Ishikawa (cell line): ENCODE results near the gene CD164.

ENCODE experiments used
- CEBPB ChIP-seq: IDR thresholded peaks from 2 replicates; pipeline ENCODE4 v1.6.1; 2012
- CREB1 ChIP-seq: IDR thresholded peaks from 2 replicates; pipeline ENCODE4 v1.6.1; 2012; ENCODE audit warnings: low read depth
- EGR1 ChIP-seq: IDR thresholded peaks from 2 replicates; pipeline ENCODE4 v1.6.1; 2012
- EP300 ChIP-seq: IDR thresholded peaks from 2 replicates; pipeline ENCODE4 v1.6.1; 2012; ENCODE audit warnings: borderline replicate concordance
- FOXM1 ChIP-seq: IDR thresholded peaks from 2 replicates; pipeline ENCODE4 v1.6.1; 2012; ENCODE audit warnings: low read depth, borderline replicate concordance
- NFIC ChIP-seq: IDR thresholded peaks from 2 replicates; pipeline ENCODE4 v1.6.1; 2012
- RAD21 ChIP-seq: IDR thresholded peaks from 2 replicates; pipeline ENCODE4 v1.6.1; 2012; ENCODE audit warnings: low read depth
- TAF1 ChIP-seq: IDR thresholded peaks from 2 replicates; pipeline ENCODE4 v1.6.1; 2012; ENCODE audit warnings: low read depth, mild to moderate bottlenecking
- TCF12 ChIP-seq: IDR thresholded peaks from 2 replicates; pipeline ENCODE4 v1.6.1; 2012; ENCODE audit warnings: low read depth
- TEAD4 ChIP-seq: IDR thresholded peaks from 2 replicates; pipeline ENCODE4 v1.6.1; 2012
- YY1 ChIP-seq: IDR thresholded peaks from 2 replicates; pipeline ENCODE4 v1.6.1; 2012; ENCODE audit warnings: low read depth
- ZBTB7A ChIP-seq: IDR thresholded peaks from 2 replicates; pipeline ENCODE4 v1.6.1; 2012; ENCODE audit warnings: low read depth
- TF ChIP-seq, protein P1 (sequence below): IDR thresholded peaks from 2 replicates; pipeline ENCODE4 v1.6.1; 2012
- TF ChIP-seq, protein P2 (sequence below): IDR thresholded peaks from 2 replicates; pipeline ENCODE4 v1.6.1; 2012
- TF ChIP-seq, protein P3 (sequence below): IDR thresholded peaks from 2 replicates; pipeline ENCODE4 v1.6.1; 2012; ENCODE audit warnings: low read depth, mild to moderate bottlenecking

Gene CD164

DNA sequence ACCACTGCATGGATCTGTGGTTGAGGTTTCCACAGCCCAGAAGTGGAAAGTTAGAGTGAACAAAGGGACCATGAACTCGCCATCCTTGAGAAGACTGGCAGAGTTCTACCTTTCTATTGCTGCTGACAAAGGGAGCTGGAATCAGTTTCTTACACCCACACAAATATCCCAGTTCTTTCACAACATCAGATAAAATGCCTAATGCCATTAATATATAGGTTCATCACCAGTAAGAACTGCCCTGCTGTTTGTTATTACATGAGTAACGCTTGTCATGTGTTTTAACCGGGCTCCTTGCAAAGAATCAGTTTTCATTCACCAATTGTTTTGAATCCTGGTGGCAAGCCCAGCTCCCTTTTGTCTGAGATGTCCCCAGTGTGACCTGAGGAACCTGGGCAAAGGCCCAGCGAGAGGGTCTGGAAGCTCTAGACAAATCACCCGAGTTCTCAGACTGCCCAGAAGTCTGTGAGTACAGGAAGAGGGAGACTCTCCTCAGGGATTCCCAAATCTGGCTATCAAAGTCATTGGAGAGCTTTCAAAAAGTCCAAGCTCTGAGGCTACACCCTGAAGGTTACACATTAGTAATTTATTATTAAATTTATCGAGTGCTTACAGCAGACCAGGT is 7.5 kb upstream of the CD164 start:
- TF ChIP-seq ZBTB7A = no peak
- no peak for TF ChIP-seq NFIC
- no peak for TF ChIP-seq EGR1
- TF ChIP-seq TAF1 = no peak
- no peak for TF ChIP-seq RAD21
- TF ChIP-seq YY1 = no peak
- TF ChIP-seq, protein P1, sequence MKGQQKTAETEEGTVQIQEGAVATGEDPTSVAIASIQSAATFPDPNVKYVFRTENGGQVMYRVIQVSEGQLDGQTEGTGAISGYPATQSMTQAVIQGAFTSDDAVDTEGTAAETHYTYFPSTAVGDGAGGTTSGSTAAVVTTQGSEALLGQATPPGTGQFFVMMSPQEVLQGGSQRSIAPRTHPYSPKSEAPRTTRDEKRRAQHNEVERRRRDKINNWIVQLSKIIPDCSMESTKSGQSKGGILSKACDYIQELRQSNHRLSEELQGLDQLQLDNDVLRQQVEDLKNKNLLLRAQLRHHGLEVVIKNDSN = no peak
- no peak for TF ChIP-seq TEAD4

DNA sequence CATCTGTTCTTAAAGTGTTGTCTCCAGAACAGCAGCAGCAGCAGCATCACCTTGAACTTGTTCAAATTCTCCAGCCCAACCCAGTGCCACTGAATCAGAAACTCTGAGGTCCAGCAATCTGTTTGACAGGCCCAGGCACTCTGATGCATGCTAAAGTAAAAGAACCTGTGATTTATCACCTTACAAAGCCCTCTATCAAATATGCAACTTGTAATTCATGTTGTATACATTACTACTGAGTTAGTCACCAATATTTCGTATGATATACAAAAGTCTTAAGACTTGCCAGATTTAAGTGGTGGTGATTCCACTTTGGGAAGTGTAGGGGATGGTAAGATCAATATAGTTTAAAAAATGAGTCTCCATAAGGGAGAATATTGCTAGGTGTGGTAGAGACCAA is 6.0 kb upstream of the CD164 start:
- no peak for TF ChIP-seq TEAD4

DNA sequence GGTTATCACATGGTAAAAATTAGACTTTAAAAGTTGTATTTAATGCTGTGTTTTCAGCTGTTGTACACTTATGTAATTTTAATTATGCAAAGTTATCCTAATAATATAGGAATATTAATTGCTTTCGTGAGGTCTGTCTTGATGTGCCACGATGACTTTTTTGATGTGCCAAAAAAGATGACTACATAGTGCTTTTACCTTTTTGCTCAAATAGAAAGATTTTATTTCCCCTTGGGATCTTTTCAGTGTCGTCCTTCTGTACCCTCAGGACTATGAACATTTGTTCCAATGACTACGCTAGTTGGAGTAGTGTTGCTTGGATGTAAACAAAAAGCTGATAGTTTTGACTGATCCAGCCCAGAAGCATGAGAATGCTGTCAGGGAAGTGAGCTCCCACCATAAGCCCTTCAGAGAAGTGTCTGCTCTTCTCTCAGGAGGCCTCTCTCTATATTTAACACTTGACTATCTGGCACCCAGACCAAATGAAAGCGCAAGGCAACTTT is 1.2 kb upstream of the CD164 start:
- TF ChIP-seq, protein P1 = no peak
- TF ChIP-seq TAF1 = no peak
- no peak for TF ChIP-seq NFIC
- no peak for TF ChIP-seq EGR1
- no peak for TF ChIP-seq FOXM1
- TF ChIP-seq EP300 = no peak
- no peak for TF ChIP-seq TEAD4
- TF ChIP-seq RAD21 = no peak

DNA sequence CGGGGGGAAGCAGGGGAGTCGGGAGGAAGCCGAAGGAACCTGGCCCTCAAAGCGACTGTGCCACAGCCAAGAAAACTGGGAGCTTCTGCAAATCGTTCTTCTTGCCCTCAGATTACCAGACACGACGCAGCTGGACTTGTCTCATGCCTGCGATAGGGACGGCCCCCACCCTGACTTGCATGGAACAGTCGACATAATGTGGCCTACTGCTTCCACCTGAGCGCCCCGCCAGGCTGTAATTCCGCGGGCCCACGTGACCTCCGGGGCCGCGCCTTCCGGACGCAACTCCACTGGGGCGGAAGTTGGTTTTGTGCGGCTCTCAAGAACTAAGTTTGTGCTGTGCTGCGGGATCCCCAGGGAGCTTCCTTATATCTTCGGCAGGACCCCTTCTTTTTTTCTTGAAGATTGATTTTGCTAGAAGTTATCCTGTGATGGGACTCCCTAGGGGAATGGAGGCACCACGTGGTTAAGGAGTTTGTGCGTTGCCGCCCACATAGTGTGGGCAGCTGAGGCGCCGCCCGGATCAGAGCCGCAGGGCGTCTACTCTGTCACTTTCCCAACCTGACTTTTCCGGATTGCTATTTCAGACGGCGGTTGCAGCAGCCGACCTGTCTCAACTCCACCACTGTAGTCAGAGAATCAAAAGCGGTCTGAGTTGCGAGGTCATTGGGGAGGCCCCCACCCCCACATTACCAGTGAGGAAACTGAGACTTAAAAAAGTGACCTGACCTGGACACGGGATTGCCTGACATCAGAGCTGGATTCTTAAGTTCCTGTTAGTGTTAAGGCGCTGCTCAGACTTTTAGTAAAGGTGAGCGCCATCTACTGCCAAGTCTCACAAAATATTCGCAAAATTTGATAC is 540 bp upstream of the CD164 start:
- TF ChIP-seq CEBPB (no peak), TAF1 (0 out of 2 replicates have a peak, but pooled peaks have one; percentile 40), RAD21 (peak; percentile 66), YY1 (no peak; the same call in 1 of the 2 replicates), ZBTB7A (no peak), EP300 (peak; percentile 48; the same call in 1 of the 2 replicates), EGR1 (peak; percentile 95), TEAD4 (no peak; the same call in 1 of the 2 replicates), CREB1 (no peak), NFIC (peak; percentile 32; the same call in 1 of the 2 replicates), TCF12 (peak; percentile 33; the same call in 1 of the 2 replicates), FOXM1 (peak; percentile 54; the same call in 1 of the 2 replicates)
- TF ChIP-seq, protein P2, sequence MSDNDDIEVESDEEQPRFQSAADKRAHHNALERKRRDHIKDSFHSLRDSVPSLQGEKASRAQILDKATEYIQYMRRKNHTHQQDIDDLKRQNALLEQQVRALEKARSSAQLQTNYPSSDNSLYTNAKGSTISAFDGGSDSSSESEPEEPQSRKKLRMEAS = peak; percentile 86
- TF ChIP-seq, protein P3, sequence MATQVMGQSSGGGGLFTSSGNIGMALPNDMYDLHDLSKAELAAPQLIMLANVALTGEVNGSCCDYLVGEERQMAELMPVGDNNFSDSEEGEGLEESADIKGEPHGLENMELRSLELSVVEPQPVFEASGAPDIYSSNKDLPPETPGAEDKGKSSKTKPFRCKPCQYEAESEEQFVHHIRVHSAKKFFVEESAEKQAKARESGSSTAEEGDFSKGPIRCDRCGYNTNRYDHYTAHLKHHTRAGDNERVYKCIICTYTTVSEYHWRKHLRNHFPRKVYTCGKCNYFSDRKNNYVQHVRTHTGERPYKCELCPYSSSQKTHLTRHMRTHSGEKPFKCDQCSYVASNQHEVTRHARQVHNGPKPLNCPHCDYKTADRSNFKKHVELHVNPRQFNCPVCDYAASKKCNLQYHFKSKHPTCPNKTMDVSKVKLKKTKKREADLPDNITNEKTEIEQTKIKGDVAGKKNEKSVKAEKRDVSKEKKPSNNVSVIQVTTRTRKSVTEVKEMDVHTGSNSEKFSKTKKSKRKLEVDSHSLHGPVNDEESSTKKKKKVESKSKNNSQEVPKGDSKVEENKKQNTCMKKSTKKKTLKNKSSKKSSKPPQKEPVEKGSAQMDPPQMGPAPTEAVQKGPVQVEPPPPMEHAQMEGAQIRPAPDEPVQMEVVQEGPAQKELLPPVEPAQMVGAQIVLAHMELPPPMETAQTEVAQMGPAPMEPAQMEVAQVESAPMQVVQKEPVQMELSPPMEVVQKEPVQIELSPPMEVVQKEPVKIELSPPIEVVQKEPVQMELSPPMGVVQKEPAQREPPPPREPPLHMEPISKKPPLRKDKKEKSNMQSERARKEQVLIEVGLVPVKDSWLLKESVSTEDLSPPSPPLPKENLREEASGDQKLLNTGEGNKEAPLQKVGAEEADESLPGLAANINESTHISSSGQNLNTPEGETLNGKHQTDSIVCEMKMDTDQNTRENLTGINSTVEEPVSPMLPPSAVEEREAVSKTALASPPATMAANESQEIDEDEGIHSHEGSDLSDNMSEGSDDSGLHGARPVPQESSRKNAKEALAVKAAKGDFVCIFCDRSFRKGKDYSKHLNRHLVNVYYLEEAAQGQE = no peak
- TF ChIP-seq, protein P1 = peak; percentile 95

DNA sequence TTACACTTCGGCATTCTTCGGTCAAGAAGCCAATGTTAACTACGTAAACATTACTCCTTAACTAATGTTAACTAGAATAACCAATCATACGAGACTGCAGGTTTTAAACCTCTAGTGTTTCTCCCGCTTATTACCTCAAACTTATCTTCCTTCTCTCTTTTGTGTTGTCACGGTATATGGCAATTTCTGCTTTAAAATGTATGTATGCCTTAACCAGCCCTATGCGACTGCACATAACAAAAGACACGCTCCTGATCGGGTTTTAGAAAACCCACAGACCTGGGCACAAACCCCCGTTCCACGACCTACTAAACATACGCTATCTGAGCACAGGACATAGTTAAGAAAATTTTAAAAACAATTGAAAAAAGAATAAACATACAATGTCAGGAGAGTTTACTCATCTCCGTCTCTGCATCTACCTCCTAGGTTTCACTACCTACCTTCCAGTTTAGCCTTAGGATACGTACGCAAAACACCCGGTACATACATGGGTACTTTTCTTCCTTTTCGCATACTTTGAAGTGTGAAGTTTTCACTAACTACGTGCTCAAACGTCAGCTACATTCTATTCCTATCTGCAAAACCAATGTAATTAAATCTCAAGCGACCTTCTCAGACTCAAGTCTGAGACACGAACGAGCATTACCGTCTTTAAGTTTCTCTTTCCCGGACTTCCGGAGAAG is 1.1 kb downstream of the CD164 start:
- TF ChIP-seq CEBPB (no peak), TCF12 (no peak), EGR1 (no peak), FOXM1 (no peak), NFIC (no peak), YY1 (no peak), CREB1 (no peak), EP300 (no peak), ZBTB7A (no peak), TAF1 (no peak), TEAD4 (no peak), RAD21 (no peak)
- TF ChIP-seq, protein P3 = no peak
- TF ChIP-seq, protein P1 = no peak
- TF ChIP-seq, protein P2 = no peak
